DND-41 (cell line): ENCODE results near the gene SRCAP.

Experiments used
- CTCF ChIP-seq: IDR thresholded peaks from 2 replicates; pipeline ENCODE4 v1.5.1; 2012; ENCODE audit warnings: borderline replicate concordance, low read length, moderate library complexity, mild to moderate bottlenecking; ENCODE audit not compliant: poor library complexity, severe bottlenecking; ENCODE audit errors: extremely low read depth
- EZH2 ChIP-seq: IDR thresholded peaks from 3 replicates; pipeline ENCODE4 v1.6.1; 2012; ENCODE audit warnings: borderline replicate concordance, low read depth, mild to moderate bottlenecking, moderate library complexity, low read length, inconsistent platforms; ENCODE audit not compliant: severe bottlenecking

GRCh38 chr16:30750201-30750600, 51.2 kb downstream of the SRCAP start:
- TF ChIP-seq CTCF (no peak), EZH2 (no peak)
